22Rv1 (cell line): Measurements from ENCODE around the gene NOSTRIN.

Experiments
- ZFX ChIP-seq: fragments of 450-650 bp; IDR thresholded peaks from 2 replicates; pipeline ENCODE4 v1.6.1; 2017; ENCODE audit warnings: antibody characterized with exemption, borderline replicate concordance
- TF ChIP-seq, protein P1 (sequence below): fragments of 450-650 bp; IDR thresholded peaks from 2 replicates; pipeline ENCODE4 v1.5.1; 2017; ENCODE audit warnings: mild to moderate bottlenecking

- TF ChIP-seq, protein P1, sequence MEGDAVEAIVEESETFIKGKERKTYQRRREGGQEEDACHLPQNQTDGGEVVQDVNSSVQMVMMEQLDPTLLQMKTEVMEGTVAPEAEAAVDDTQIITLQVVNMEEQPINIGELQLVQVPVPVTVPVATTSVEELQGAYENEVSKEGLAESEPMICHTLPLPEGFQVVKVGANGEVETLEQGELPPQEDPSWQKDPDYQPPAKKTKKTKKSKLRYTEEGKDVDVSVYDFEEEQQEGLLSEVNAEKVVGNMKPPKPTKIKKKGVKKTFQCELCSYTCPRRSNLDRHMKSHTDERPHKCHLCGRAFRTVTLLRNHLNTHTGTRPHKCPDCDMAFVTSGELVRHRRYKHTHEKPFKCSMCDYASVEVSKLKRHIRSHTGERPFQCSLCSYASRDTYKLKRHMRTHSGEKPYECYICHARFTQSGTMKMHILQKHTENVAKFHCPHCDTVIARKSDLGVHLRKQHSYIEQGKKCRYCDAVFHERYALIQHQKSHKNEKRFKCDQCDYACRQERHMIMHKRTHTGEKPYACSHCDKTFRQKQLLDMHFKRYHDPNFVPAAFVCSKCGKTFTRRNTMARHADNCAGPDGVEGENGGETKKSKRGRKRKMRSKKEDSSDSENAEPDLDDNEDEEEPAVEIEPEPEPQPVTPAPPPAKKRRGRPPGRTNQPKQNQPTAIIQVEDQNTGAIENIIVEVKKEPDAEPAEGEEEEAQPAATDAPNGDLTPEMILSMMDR, result no peak
- TF ChIP-seq ZFX, result no peak
Observed at GRCh38 chr2:168894101-168894500, 91.7 kb downstream of the NOSTRIN start.
